Measurements from ENCODE around the gene IKZF4. TPM values are rescaled to one million over a fixed set of nuclear protein-coding genes. Genes with fewer than 3 reads are reported as not detected.
A peak's percentile ranks its signal among the peaks of the same experiment; 100 is the strongest.
"Not testable (repeated sequence)": the region's sequence is repeated elsewhere in the genome, so short reads cannot be mapped to it uniquely, and the experiment has no call there.

Gene IKZF4
- 10 to 100 TPM in 2 of 3 donors, 1 to 10 TPM in 1; 9.4 to 14.6 (median 10.5) TPM for total RNA-seq

- peaks cover 26% of the 10 kb centered on the region for H3K4me1 Mint-ChIP-seq (ENCODE audit: low read depth)
- peak within 1 kb of the TSS; percentile 85 for H3K4me3 Mint-ChIP-seq
- peaks cover 7% of the 10 kb centered on the region for H3K36me3 Mint-ChIP-seq (ENCODE audit: insufficient read depth)
- peak; percentile 32 to 42 for ATAC-seq
- H3K9me3 Mint-ChIP-seq, result no peaks in the 10 kb centered on the region
- DNase-seq, result no peak
- H3K27me3 Mint-ChIP-seq (ENCODE audit: low read depth), result no peaks in the 10 kb centered on the region
Measured at GRCh38 chr12:56020423-56021184, at the start of gene IKZF4. Gene IKZF4 (plus strand): TSS chr12:56021043. CDS start chr12:56021494, 451 bp downstream.

DNA sequence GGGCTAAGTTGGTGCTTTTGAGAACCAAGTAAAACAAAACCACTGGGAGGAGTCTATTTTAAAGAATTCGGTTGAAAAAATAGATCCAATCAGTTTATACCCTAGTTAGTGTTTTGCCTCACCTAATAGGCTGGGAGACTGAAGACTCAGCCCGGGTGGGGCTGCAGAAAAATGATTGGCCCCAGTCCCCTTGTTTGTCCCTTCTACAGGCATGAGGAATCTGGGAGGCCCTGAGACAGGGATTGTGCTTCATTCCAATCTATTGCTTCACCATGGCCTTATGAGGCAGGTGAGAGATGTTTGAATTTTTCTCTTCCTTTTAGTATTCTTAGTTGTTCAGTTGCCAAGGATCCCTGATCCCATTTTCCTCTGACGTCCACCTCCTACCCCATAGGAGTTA, 48.8 kb upstream of the IKZF4 start:
- DNase-seq (no peak), ATAC-seq (no peak)
- H3K27me3 Mint-ChIP-seq (ENCODE audit: low read depth), result no peaks in the 10 kb centered on the region
- H3K4me3 Mint-ChIP-seq, result no peak overlapping the region
- H3K36me3 Mint-ChIP-seq (ENCODE audit: insufficient read depth), result peaks cover 3% of the 10 kb centered on the region
- H3K4me1 Mint-ChIP-seq (ENCODE audit: low read depth), result peaks cover 21% of the 10 kb centered on the region
- no peaks in the 10 kb centered on the region for H3K9me3 Mint-ChIP-seq

- DNase-seq, result no peak
- ATAC-seq, result no peak
- Mint-ChIP-seq H3K4me1 (ENCODE audit: low read depth) (peaks cover 23% of the 10 kb centered on the region), H3K4me3 (no peak overlapping the region), H3K9me3 (no peaks in the 10 kb centered on the region), H3K27me3 (ENCODE audit: low read depth) (no peaks in the 10 kb centered on the region), H3K36me3 (ENCODE audit: insufficient read depth) (peaks cover 3% of the 10 kb centered on the region)
Measured at GRCh38 chr12:55972456-55972855, 48.4 kb upstream of the IKZF4 start.

DNA sequence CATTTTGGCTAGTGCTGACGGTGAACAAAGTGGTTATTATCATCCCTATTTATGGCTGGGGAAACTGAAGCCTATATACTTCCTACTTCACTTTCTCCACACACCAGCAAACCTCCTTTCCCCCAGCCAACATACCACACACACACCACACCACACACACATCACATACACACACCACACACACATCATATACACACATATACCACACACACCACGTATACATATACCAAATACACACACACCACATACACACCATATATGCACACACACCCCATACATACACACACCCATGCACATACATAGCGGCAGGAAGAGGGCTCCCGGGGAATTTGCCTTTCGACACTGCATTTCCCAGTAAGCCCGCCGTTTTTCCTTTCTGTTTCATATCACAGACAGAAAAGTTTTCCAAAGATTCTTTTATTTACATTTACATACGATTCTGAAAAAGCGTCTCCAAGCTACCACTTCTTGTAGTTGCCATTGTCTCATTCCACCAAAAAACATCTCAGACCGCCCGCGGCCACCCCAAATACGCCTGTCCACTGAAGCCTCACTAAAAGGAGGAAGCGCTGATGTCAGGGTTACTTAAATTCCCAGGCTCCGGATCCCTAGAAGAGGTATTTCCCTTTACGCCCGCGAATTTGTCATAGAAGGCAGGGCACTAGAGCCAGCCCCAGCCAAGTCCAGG, 47.8 kb upstream of the IKZF4 start:
- peaks cover 21% of the 10 kb centered on the region for H3K4me1 Mint-ChIP-seq (ENCODE audit: low read depth)
- no peak for DNase-seq
- no peak overlapping the region for H3K4me3 Mint-ChIP-seq
- peaks cover 3% of the 10 kb centered on the region for H3K36me3 Mint-ChIP-seq (ENCODE audit: insufficient read depth)
- H3K9me3 Mint-ChIP-seq, result no peaks in the 10 kb centered on the region
- no peak for ATAC-seq
- no peaks in the 10 kb centered on the region for H3K27me3 Mint-ChIP-seq (ENCODE audit: low read depth)

- Mint-ChIP-seq H3K27me3 (ENCODE audit: low read depth) (no peaks in the 10 kb centered on the region), H3K36me3 (ENCODE audit: insufficient read depth) (peaks cover 5% of the 10 kb centered on the region), H3K9me3 (no peaks in the 10 kb centered on the region), H3K4me3 (no peak within 1 kb of the TSS), H3K4me1 (ENCODE audit: low read depth) (peaks cover 17% of the 10 kb centered on the region)
- DNase-seq (peak; percentile 95), ATAC-seq (peak; percentile 93 to 96)
Measured at GRCh38 chr12:55973599-55974307, 47.1 kb upstream of the IKZF4 start, which contains the start of gene RAB5B. Gene RAB5B (plus strand): TSS chr12:55974078. CDS start chr12:55986961, 12,883 bp downstream.

- ATAC-seq, result peak; percentile 25 to 26
- Mint-ChIP-seq H3K9me3 (no peaks in the 10 kb centered on the region), H3K4me1 (ENCODE audit: low read depth) (peaks cover 19% of the 10 kb centered on the region), H3K4me3 (no peak overlapping the region), H3K36me3 (ENCODE audit: insufficient read depth) (peaks cover 8% of the 10 kb centered on the region), H3K27me3 (ENCODE audit: low read depth) (no peaks in the 10 kb centered on the region)
- DNase-seq, result peak; percentile 15
Measured at GRCh38 chr12:55974308-55974730, 46.5 kb upstream of the IKZF4 start.

GRCh38 chr12:55978393-55978792, 42.5 kb upstream of the IKZF4 start:
- Mint-ChIP-seq H3K9me3 (no peaks in the 10 kb centered on the region), H3K36me3 (ENCODE audit: insufficient read depth) (peaks cover 14% of the 10 kb centered on the region), H3K4me3 (no peak overlapping the region), H3K27me3 (ENCODE audit: low read depth) (no peaks in the 10 kb centered on the region), H3K4me1 (ENCODE audit: low read depth) (peaks cover 25% of the 10 kb centered on the region)
- ATAC-seq, result no peak
- no peak for DNase-seq

- H3K4me1 Mint-ChIP-seq (ENCODE audit: low read depth), result peaks cover 25% of the 10 kb centered on the region
- no peak for ATAC-seq
Measured at GRCh38 chr12:55979069-55979468, 41.8 kb upstream of the IKZF4 start.

GRCh38 chr12:55981882-55982281, 39.0 kb upstream of the IKZF4 start:
- Mint-ChIP-seq H3K36me3 (ENCODE audit: insufficient read depth) (peaks cover 16% of the 10 kb centered on the region), H3K4me1 (ENCODE audit: low read depth) (peaks cover 16% of the 10 kb centered on the region)
- H3K4me3 Mint-ChIP-seq; DNase-seq; H3K27me3 Mint-ChIP-seq (ENCODE audit: low read depth); H3K9me3 Mint-ChIP-seq; ATAC-seq: not testable (repeated sequence)

More at GRCh38 chr12:55979069-55979468, 41.8 kb upstream of the IKZF4 start:
- Mint-ChIP-seq H3K27me3 (ENCODE audit: low read depth) (no peaks in the 10 kb centered on the region), H3K4me3 (no peak overlapping the region), H3K36me3 (ENCODE audit: insufficient read depth) (peaks cover 16% of the 10 kb centered on the region), H3K9me3 (no peaks in the 10 kb centered on the region)
- no peak for DNase-seq

GRCh38 chr12:55982319-55982936, 38.4 kb upstream of the IKZF4 start:
- H3K4me3 Mint-ChIP-seq, result no peak overlapping the region
- ATAC-seq (no peak), DNase-seq (no peak)
- no peaks in the 10 kb centered on the region for H3K9me3 Mint-ChIP-seq
- H3K36me3 Mint-ChIP-seq (ENCODE audit: insufficient read depth), result peaks cover 16% of the 10 kb centered on the region
- no peaks in the 10 kb centered on the region for H3K27me3 Mint-ChIP-seq (ENCODE audit: low read depth)
- H3K4me1 Mint-ChIP-seq (ENCODE audit: low read depth), result peaks cover 12% of the 10 kb centered on the region

- ATAC-seq, result no peak
- H3K36me3 Mint-ChIP-seq (ENCODE audit: insufficient read depth), result peaks cover 16% of the 10 kb centered on the region
- H3K9me3 Mint-ChIP-seq, result no peaks in the 10 kb centered on the region
- H3K4me1 Mint-ChIP-seq (ENCODE audit: low read depth), result peaks cover 8% of the 10 kb centered on the region
- no peak overlapping the region for H3K4me3 Mint-ChIP-seq
- H3K27me3 Mint-ChIP-seq (ENCODE audit: low read depth), result no peaks in the 10 kb centered on the region
- DNase-seq, result no peak
Measured at GRCh38 chr12:55983232-55983842, 37.5 kb upstream of the IKZF4 start.

DNA sequence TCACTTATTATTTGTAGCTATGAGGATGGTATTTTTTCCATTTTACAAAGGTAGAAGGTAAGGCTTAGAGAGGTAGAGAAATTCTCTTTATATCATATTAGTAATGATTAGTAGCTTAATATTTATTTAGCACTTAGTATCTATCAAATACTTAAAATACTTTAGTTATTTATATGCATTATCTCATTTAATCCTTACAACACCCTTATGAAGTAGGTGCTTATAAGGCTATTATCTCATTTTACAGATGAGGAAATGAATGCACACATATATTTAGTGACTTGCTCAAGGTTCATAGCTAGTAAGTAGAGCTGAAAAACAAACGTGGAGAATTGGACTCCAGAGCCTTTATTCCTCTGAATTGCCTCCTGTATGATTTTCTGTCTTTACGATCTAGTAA, 36.0 kb upstream of the IKZF4 start:
- Mint-ChIP-seq H3K27me3 (ENCODE audit: low read depth) (no peaks in the 10 kb centered on the region), H3K4me3 (no peak overlapping the region), H3K4me1 (ENCODE audit: low read depth) (peaks cover 2% of the 10 kb centered on the region), H3K9me3 (no peaks in the 10 kb centered on the region), H3K36me3 (ENCODE audit: insufficient read depth) (peaks cover 18% of the 10 kb centered on the region)
- ATAC-seq (no peak), DNase-seq (no peak)

GRCh38 chr12:55985341-55985740, 35.5 kb upstream of the IKZF4 start:
- Mint-ChIP-seq H3K27me3 (ENCODE audit: low read depth) (no peaks in the 10 kb centered on the region), H3K36me3 (ENCODE audit: insufficient read depth) (peaks cover 20% of the 10 kb centered on the region)
- no peak for ATAC-seq

GRCh38 chr12:55985976-55986375, 34.9 kb upstream of the IKZF4 start:
- not testable (repeated sequence) for H3K9me3 Mint-ChIP-seq; DNase-seq; H3K27me3 Mint-ChIP-seq (ENCODE audit: low read depth); H3K4me1 Mint-ChIP-seq (ENCODE audit: low read depth); ATAC-seq; H3K4me3 Mint-ChIP-seq
- peaks cover 22% of the 10 kb centered on the region for H3K36me3 Mint-ChIP-seq (ENCODE audit: insufficient read depth)

More at GRCh38 chr12:55985341-55985740, 35.5 kb upstream of the IKZF4 start:
- no peaks in the 10 kb centered on the region for H3K9me3 Mint-ChIP-seq
- H3K4me1 Mint-ChIP-seq (ENCODE audit: low read depth), result peaks cover 2% of the 10 kb centered on the region
- no peak for DNase-seq
- no peak overlapping the region for H3K4me3 Mint-ChIP-seq
